ENCODE measurements around the gene TEX2.

- TF ChIP-seq CTCF (optimal IDR thresholded peaks at IDR 0.05 in 1 of 3, IDR thresholded peaks at IDR 0.05 in 1 of 3, conservative IDR thresholded peaks at IDR 0.05 in 1 of 3; ENCODE audit: extremely low read depth in 1 of 3, insufficient read depth in 2 of 3, low read length in 3 of 3) (no peak), EZH2 (IDR thresholded peaks at IDR 0.05; ENCODE audit: low read length) (no peak)
Measured at GRCh38 chr17:64117981-64118979, 144.8 kb downstream of the TEX2 start.

All from keratinocyte (primary cell).